HG03521 (cell line): ENCODE results near the gene AUTS2.

Source experiments
- ATAC-seq: cut with Tn5 transposase; IDR thresholded peaks from one replicate; pipeline ENCODE4 v1.9.1; 2021; ENCODE audit warnings: mild to moderate bottlenecking, moderate library complexity; ENCODE audit not compliant: unreplicated experiment

AUTS2 gene

DNA sequence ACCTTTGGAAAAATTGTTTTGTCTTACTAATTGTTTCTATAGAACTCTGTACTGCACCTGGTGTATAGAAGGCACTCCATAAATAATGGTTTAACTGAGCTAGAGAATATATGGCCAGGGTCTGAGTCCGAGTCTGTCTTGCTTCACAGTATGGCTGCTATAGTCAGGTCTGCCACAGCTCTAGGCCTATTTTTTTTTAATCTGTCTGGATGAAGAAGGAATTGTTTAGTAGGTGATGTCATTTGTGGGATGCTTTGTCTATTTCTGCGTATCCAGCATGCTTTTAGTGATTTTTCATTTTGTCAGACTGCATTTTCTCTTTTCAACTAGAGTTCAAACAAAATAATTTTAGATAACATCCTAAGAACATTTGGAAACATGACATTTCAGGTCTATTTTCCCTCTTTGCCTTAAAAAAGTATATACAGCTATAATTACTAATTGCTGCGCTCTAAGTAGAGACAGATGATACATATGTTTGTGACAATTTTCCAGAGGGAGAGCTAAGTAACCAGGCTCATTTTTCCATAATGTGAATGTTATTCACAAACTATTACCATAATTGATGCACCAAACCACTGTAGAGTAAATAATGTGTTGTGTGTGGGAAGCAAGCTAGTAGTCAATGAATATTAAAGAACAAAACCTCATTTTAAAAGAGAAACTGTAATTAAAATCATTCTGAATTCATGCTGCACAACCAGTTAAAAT, 361.7 kb downstream of the AUTS2 start:
- ATAC-seq, result no peak

DNA sequence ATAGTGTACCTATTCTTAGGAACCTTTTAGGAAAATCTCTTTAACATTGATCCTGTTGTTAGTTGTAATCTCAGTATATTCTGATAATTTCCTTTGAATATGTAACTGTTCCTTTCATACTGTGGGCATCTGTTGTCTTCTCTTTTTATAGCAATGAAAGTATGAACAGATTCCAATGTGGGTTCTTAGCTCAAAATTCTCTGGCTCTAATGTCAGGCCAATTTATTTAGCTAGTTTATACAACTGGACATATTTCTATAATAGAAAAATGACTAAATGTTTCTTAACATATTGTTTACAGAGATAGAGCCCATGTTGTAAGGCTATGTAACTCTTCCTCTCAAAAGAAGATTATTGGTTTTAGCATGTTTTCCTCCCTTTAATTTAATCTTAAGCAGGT, 363.2 kb downstream of the AUTS2 start:
- no peak for ATAC-seq

DNA sequence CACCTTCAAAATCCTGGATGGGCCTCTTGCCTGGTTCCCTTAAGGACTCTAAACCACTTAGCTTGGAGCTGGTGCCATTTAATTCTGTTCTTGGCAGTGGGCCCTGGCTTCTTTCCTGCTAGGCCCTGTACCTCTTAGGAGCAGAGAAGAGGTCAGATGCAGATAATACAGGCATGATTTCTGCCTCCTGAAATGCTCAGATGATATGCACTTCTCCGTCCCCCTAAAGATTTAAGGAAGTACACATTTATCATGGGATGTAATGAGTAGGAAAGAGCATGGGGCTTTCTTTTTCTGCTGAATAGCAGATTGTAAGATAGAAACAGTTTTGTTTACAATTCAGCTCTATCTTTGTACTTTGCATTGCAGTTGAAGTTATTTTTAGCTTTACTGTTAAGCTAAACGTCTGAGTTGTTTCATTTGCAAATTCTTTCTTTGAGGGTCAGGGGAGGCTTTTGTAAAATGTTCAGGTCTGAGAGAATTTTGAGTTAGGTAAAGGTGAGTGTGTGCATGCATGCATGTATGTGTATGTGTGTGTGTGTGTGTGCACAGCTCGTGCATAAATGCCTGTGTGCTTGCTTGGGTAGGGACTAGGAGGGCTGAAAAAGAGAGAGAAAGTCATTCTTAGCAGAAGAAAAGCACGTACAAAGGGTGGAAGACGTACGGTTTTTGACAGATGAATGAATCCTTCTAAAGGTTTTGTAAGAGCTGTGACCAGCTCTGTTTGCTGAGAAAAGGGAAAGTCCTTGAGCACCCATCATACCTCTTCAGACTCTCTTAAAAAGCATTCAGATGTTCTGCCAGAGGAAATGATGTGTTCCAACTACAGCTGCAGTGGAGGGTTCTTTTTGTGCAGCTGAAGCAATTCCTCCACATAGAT, 364.2 kb downstream of the AUTS2 start:
- ATAC-seq, result no peak

DNA sequence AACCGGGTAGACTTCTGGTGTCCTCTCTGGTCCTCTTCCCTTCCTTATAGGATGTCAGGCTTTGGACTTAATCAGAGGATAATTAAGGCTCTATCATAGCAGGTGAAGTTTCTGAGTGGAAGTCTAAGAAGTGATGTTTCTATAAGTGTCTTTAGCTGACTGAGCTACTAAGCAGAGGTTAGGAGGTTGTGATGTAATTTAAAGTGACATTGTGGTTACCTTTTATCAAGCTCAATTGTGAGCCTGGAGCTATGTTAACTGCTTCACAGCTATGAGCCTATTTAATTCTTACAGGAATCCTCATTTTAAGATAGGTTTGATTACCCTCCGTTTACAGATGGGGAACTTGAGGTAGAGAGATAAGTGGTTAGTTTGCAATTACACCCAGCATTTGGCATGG, 365.1 kb downstream of the AUTS2 start:
- no peak for ATAC-seq

DNA sequence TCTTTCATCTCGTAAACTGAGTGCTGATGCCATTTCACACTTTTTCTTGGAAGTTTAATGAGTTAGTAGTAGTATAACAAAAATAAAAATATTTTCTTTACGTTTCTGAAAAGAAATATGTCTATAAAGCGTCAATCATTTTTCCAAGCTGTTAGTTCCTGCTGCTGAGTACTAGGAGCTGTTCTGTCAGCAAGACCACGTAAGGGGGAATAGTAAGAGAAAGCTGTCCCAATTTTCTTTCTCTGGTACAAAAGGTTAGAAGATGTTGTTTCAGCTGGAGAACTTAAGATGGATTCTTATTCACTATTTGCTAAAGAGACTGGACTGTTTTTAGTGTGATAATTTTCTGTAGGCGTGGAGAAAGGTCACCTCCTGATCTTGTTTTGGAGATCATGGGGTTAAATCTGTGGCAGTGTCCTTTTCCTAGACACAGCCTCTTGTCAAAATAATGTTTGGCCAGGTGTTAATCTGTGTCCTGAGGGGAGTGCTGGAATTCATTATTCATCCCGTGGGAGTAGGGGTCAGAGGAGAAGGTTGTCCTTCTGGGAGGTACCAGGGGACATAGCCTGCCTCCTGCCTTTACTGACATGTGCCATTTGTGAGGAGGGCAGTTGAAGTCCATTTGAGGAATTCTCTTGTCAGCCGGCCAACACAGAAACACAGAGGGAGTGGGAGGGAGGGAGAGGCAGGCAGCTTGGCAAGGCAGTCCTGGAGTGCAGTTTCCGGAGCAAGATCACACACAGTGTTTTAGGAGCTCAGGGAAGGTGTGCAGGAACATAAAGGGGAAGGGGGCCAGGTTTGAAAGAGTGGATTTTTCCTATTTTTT, 368.7 kb downstream of the AUTS2 start:
- ATAC-seq, result no peak

DNA sequence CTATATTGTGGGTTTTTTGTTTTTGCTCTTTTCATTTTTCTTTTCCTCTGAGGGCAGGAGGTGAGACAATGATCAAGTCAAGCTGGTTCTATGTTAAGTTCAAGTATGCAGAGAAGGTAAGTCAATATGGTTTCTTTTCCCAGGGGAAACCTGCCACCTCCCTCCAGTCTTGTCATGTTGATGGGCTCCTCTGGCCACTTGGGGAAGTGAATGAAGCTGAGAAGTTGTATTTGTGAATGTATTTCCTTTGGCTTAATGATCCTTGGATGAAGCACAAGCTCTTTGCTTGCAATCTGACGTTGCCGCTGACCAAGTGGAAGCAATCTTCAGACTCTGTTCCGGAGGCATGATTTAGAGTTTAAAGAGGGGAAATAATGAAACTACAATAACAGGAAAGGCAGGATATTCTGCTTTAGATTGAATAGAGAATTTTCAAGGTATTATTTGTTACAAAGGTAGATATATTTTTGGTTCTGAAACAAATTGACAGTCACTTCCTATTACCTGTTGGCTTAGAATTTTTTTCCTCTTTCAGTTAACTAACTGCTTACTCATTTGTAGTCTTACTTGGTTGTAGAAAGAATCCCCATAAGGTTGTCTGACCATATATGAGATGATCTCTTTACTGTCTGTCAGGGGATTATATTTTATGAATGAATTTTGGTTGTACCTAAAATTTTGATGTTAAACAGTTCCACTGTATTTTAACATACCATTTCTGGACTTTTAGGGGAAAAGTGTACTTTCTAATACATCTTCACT, 369.6 kb downstream of the AUTS2 start:
- no peak for ATAC-seq

DNA sequence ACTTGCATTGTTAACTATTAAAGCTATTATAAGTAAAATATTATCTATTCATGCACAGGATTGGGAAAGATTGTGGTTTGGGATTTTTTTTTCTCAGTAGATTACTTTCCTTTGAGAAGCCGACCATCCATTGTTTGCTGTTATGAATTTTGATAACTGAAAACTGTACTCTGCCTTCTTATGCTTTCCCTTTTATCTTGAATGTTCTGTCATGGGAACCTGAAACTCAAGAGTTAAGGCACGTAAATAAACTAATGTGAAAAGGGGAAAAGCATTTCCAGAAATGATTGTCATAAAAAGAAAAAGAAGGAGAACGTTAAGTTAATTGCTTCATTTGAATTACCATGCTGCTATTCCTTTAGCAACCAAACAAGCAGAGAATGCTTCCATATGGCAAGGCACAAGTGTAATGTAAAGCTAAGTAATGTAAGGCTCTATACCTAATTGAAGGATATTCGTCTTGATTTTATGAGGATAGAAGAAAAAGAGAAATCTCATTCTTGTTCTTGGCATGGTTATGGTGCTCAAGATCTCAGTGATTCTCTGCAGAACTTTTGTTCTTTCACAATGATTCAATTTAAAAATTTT, 370.8 kb downstream of the AUTS2 start:
- no peak for ATAC-seq

DNA sequence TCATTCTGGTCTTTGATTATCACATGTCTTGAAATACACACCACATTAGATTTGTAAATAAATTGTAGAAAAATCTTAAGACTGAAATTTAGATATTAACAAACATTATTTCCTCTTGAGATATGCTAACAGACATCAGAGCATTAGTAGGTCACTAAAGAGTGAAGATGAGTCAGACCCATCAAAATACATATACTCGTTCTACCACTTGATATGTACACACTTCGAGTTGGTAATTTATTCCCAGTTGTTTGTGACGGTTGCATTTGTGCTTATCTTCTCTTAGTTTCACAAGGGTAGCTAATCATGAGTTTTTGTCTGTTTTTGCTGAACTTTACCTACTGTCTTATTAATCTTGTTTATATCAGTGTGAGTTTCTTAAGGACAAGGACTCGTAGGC, 383.4 kb downstream of the AUTS2 start:
- ATAC-seq, result no peak

DNA sequence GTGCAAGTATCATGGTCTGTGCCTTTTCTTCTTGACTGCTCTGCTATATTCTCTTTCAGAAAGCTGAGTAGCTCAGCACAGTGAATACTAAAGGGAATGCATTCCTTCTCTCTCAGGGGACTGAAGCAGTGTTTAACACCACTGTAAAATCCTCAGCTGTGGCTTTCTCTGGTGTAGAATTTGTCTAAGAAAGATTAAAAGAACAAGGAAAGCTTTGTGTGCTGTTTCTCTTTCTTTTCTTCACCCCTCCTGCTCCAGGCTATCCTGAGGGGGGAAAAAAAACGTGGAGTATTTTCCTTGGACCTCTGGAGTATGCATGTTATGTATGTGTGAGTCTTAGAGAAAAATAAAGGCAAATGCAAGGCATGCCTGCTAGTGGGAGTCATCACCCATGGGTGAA, 383.9 kb downstream of the AUTS2 start:
- no peak for ATAC-seq

DNA sequence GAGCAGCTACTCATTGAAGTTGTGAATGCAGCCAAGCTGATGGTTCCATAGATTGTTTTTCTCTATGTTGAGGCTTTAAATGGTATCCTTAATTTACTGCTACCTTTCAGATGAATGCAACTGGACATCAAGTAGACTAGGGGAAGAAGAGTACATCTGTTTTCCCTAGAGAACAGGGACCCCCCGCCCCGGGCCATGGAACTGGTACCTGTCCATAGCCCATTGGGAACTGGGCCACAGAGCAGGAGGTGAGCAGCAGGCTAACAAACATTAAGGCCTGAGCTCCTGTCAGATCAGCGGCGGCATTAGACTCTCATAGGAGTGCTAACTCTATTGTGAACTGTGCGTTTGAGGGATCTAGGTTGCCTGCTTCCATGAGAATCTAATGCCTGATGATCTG, 391.3 kb downstream of the AUTS2 start:
- no peak for ATAC-seq

DNA sequence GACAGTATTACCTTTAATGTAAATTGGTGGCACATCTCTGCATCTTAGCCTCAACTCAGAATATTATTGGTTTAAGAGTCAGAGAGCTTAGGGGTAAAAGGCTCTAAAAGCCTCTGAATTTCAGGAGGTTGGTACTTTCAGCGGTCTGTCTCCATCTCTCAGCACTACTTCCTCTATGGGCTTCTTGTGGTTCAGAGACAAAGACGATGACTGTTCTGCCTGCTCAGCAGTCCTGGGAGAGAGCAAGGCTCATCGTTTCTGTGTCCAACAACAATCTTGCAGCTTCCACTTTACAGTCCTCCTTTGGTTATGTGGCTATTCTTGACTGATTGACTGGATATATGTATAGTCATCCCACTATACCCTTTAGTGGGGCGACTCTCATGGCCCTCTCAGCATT, 394.7 kb downstream of the AUTS2 start:
- ATAC-seq, result no peak

DNA sequence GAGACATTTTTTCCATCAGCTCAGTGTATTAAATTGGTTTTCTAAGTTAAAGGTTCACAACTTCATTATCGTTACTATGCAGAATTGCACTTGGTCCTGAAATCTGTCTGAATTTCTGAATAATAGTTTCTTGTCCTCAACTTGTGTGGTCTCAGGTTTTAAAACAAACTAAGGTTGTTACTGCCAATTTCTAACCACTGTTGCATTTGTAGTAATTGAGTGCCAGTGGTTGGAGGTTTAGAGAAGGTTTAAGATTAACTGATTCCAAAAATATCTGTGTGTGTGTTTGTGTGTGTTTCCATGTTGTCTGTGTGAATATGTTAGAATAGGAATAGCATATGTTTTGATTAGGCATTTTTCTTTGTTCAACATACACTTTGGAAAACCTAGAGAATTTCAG, 395.9 kb downstream of the AUTS2 start:
- ATAC-seq, result no peak

DNA sequence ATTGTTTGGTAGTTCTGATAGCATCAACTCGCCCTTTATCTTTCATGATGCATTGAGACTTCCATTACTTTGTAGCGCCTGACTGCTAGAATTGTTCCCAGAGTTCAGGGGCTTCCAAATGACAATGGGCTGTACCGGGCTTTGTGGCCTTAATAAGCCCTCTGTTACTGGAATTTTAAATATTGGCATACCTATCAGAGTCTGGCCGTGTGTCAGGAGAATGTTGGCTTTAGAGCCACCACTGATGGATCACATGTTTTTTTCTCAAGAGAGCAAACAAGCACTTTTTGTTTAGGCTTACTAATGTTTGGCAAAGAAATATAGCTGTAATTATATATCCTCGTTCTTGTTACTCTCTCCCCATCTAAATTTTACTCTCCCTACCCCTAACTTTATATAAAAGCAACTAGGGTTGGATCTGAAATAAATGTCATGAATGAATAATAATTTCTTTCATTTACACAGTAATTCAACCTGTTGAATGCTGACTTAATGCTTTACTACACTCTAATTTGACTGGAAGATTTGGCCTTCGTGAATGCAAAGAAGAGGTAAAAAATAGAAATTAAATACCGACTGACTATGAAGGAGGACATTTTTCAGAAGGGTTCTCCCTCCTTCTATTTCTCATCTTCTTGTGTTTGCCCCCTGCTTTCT, 396.7 kb downstream of the AUTS2 start:
- ATAC-seq, result no peak

DNA sequence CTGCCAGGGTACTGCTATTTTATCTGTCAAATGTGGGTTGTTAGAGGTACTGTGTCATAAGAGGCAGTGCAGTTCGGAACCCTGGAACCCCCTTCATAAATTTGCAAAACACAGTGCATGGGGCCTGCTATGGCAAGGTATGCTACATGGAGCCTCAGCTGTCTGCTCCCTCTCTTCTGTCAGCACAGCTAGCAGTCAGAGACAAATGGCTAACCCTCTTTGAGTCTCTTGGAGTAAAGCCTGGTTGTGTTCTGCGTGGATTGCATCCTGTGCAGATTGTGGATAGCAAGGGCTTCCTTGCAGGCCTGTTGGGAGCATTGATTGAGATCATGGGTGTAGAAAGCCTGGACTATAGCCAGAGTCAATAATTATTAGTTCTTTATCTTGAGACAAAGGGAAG, 397.8 kb downstream of the AUTS2 start:
- no peak for ATAC-seq

DNA sequence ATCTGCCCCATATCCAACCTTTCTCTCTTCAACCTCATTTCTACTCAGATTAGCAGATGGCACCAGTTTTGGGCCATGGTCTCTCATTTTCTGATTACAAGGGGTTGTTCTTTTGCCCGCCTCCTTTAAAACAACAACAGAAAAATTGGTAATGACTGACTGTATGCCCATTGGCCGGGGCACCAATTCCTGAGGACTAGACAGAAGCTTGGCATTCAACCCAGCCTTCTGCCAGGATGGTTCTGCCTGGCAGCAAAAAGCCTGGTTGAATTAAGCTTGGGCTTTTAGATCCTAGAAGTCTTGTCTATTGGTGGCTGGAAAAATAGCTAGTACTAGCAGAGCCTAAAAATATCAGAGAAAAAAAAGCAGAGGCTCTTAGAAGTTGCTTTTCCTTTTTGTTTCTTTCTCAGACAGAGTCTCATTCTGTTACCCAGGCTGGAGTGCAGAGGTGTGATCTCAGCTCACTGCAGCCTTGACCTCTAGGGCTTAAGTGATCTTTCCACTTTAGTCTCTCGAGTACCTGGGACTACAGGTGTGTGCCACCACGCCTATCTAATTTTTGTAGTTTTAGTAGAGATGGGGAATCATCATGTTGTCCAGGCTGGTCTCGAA, 402.6 kb downstream of the AUTS2 start:
- no peak for ATAC-seq

DNA sequence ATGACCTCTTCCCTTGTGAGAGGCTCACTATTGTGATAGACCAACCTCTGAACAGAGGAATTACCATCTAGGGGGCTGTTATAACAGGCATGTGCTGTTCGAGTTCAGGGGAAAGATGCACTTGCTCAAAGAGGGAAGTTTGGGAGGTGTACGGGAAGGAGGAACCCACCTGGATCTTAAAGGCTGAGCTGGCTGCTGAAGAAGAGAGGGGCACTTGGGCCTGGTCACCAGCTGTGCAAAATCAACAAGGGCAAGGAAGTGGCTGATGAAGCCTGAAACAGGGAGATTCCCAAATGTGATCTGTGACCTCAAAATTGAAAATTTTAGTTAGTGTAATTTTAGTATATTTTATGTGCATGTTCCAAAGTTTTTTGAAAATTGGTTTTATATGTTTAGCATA, 407.2 kb downstream of the AUTS2 start:
- no peak for ATAC-seq

DNA sequence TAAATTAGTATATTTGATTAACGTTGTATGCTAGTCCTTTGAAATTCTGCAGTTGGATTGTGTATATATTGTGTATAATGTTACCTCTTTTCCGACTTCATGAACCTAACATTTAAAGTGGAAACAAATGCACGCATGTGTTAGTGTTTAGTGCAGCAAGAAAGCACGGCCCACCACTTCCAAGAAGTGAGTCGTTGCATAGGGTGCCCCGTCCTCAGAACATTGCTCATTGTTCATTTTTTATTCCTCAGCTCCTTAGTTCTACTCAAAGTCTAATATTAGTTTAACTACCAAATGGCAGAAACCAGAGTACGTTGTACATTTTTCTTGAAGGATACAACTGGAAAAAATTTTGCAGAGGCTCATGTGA, 407.6 kb downstream of the AUTS2 start:
- no peak for ATAC-seq

DNA sequence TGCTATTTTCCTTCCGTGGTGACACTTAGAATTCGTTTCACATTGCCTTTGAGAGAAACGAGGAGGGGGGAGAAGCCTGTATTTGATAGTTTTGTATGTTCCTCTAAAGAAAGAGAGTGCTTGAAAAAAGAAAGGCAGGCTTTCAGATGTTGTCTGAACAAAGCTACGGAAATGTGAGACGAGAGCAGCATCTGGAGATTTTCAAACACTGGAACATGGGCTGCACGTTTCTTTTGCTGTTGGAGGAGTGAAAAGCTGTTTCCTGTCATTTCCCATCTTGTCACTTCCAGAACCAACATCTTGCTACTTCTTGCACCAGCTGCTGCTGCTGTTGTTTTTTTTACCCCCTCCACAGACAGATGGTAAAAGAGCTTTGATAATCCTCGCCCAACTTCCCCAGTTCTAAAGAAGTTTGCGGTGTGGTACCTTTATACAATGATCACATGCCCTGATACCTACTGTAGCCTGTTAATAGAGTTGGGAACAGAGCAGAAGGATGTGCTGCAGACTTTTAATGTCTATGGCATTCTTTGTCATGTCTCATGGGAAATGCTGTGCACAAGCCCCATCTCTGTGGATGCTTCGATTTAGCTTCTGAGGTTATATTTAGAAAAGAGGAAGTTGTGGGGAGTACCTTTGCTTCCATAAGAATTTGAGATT, 408.1 kb downstream of the AUTS2 start:
- ATAC-seq, result no peak

DNA sequence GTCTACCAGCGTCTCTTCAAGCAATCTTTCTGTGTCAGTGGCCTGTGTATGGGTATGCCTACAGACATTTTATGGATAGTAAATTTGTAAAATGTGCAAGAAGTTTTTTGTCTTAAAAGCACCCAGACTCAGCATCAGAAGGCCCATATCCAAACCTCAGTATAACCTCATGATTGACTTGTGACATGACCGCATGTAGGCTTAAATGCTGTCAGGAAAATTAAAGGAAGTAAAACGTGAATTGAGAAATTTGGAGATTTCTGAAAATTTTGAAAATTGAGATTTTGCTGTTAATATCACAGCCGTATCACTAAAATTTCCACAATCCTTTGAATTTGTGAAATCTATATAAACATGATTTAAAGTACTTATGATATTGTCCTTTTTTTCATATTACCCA, 410.2 kb downstream of the AUTS2 start:
- no peak for ATAC-seq
